Prostate gland (tissue), 2 donors: Measurements from ENCODE around the gene ZHX3. TPM values are rescaled to one million over a fixed set of nuclear protein-coding genes. Genes with fewer than 3 reads are reported as not detected.

Experiments
- DNase-seq: peaks from one replicate; pipeline ENCODE4 v3.0.0-alpha.2; 2019; ENCODE audit warnings: low spot score
- H3K27ac ChIP-seq, 2 donors: fragments of 200-600 bp; sonication (generic); 2 replicates each; pipeline ENCODE4 v1.5.1; 2017 to 2019
- H3K27me3 ChIP-seq: fragments of 200-600 bp; sonication (generic); replicated peaks from 2 replicates; pipeline ENCODE4 v1.5.1; 2019; ENCODE audit not compliant: insufficient read depth
- H3K36me3 ChIP-seq, 2 donors: fragments of 200-600 bp; sonication (generic); 1 replicate in 1 of 2; 2 replicates in 1 of 2; pipeline versions ENCODE4 v1.5.1 to v1.8.1; 2017 to 2019
- H3K4me1 ChIP-seq: fragments of 200-600 bp; sonication (generic); replicated peaks from 2 replicates; pipeline ENCODE4 v1.5.1; 2019
- H3K4me3 ChIP-seq, 2 donors: fragments of 200-600 bp; sonication (generic); 2 replicates each; pipeline ENCODE4 v1.5.1; 2017 to 2019
- H3K9me3 ChIP-seq: fragments of 200-600 bp; sonication (generic); 2 replicates; pipeline ENCODE4 v1.5.1; 2017
- CTCF ChIP-seq, 4 experiments: fragments of 200-600 bp in 2 of 4; fragments of 450-650 bp in 2 of 4; sonication (generic) in 2 of 4; IDR thresholded peaks; 1 replicate in 3 of 4; 2 replicates in 1 of 4; pipeline ENCODE4 v1.5.1; 2016 to 2019; ENCODE audit warnings: antibody characterized with exemption in 4 of 4, mild to moderate bottlenecking in 2 of 4, moderate library complexity in 2 of 4
- POLR2A ChIP-seq: fragments of 450-650 bp; IDR thresholded peaks from one replicate; pipeline ENCODE4 v1.6.1; 2016; ENCODE audit warnings: antibody characterized with exemption, mild to moderate bottlenecking
- POLR2AphosphoS5 ChIP-seq: sonication (generic); formaldehyde crosslinking; IDR thresholded peaks from one replicate; pipeline ENCODE4 v1.6.1; 2017; ENCODE audit warnings: antibody characterized with exemption
- WGBS: methylation state at CpG from one replicate; pipeline ENCODE4 v1.1.5; 2018; 5-methylcytosine and 5-hydroxymethylcytosine counted together
- intact Hi-C: fragments of 100-400 bp; cut with DNase I; formaldehyde crosslinking; loops from one replicate; pipeline ENCODE4 v1.14.2; 2022
- total RNA-seq, 2 donors: library from RNA; depleted of rRNA; stranded (reverse); fragments of >200 nt; gene quantifications; one replicate each; pipeline ENCODE4 v1.1.0, GENCODE V29; 2016

Gene ZHX3
- total RNA-seq, 2 donors from 2014 or later, result 24.9 to 42.6 TPM

DNA sequence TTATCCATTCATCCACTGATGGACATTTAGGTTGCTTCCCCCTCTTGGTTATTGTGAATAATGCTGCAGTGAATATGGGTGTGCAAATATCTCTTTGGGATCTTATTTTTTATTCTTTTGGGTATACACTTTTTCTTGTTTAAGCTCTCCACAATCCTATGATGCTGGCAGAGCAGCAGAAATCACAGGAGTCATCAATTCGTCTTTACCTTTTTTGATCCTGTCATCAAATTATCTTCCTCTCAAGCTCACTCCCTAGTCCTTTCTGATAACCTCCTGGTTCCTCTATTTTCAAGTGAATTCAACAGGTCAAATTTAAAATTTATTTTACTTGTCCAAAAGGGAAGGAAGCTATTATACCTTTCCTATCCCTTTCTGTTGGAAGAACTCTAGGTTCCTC is 91.1 kb downstream of the ZHX3 start:
- TF ChIP-seq POLR2A (no peak), CTCF (IDR thresholded peaks at IDR 0.05) (no peak), POLR2AphosphoS5 (no peak)
- H3K4me3 ChIP-seq, result no peak overlapping the region
- no peaks in the 10 kb centered on the region for H3K9me3 ChIP-seq
- no peaks in the 10 kb centered on the region for H3K27me3 ChIP-seq
- intact Hi-C loops, result no loop called here
- 92% methylated on average over 1 of the region's 1 CpG for WGBS
- no peaks in the 10 kb centered on the region for H3K36me3 ChIP-seq
- DNase-seq, result no peak
- H3K27ac ChIP-seq, result no peak overlapping the region
- H3K4me1 ChIP-seq, result no peaks in the 10 kb centered on the region

GRCh38 chr20:41225091-41225490 is 92.4 kb downstream of the ZHX3 start:
- intact Hi-C loops, result no loop called here
- Histone ChIP-seq H3K9me3 (no peaks in the 10 kb centered on the region), H3K36me3 (no peaks in the 10 kb centered on the region), H3K4me1 (no peaks in the 10 kb centered on the region), H3K4me3 (no peak overlapping the region), H3K27ac (no peak overlapping the region), H3K27me3 (no peaks in the 10 kb centered on the region)
- 89% methylated on average over 1 of the region's 1 CpG for WGBS
- no peak for TF ChIP-seq POLR2AphosphoS5
- TF ChIP-seq CTCF (IDR thresholded peaks at IDR 0.05), result no peak
- no peak for TF ChIP-seq POLR2A
- no peak for DNase-seq

DNA sequence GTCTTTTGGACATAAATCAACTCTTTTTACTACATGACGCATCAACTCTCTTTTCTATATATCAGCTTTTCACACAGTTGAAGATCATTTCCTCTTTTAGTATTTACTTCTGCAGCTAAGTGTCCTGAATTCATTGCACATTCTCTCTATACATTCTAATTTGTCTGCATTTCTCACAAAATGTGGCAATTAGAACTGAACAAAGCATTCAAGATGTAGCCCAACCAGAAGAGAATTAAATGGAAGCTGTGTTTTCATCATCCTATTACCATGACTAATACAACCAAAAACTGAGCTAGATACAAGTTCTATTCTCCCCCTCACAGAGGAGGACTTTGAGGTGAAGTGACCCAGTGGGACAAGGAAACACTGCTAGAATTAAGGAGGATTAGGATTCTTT is 93.2 kb downstream of the ZHX3 start:
- DNase-seq, result no peak
- H3K36me3 ChIP-seq, result no peaks in the 10 kb centered on the region
- TF ChIP-seq CTCF (IDR thresholded peaks at IDR 0.05) (no peak), POLR2A (no peak), POLR2AphosphoS5 (no peak)
- intact Hi-C loops, result no loop called here
- no peaks in the 10 kb centered on the region for H3K27me3 ChIP-seq
- H3K4me1 ChIP-seq, result no peaks in the 10 kb centered on the region
- 91% methylated on average over 1 of the region's 1 CpG for WGBS
- no peak overlapping the region for H3K27ac ChIP-seq
- H3K4me3 ChIP-seq, result no peak overlapping the region
- no peaks in the 10 kb centered on the region for H3K9me3 ChIP-seq

DNA sequence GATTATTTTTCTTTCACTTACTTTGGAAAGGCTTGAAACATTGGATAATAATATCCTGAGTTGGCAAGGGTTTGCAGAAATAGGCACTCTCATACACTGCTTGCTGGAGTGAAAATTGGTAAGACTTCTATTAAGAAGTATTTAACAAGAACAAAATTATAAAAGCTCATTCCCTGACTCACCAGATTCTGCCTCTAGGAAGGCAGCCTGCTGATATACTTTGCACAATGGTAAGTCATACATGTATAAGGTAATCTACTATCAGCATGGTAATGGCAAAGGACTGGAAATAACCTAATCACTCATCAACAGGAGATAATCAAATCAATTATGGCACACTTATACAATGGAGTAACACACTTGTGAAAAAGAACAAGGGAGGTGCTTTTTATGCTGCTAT is 94.4 kb downstream of the ZHX3 start:
- no peaks in the 10 kb centered on the region for H3K4me1 ChIP-seq
- no peak overlapping the region for H3K27ac ChIP-seq
- DNase-seq, result no peak
- no peak for TF ChIP-seq POLR2A
- TF ChIP-seq POLR2AphosphoS5, result no peak
- TF ChIP-seq CTCF (IDR thresholded peaks at IDR 0.05), result no peak
- H3K9me3 ChIP-seq, result no peaks in the 10 kb centered on the region
- intact Hi-C loops, result no loop called here
- no peaks in the 10 kb centered on the region for H3K27me3 ChIP-seq
- H3K36me3 ChIP-seq, result no peaks in the 10 kb centered on the region
- no peak overlapping the region for H3K4me3 ChIP-seq

DNA sequence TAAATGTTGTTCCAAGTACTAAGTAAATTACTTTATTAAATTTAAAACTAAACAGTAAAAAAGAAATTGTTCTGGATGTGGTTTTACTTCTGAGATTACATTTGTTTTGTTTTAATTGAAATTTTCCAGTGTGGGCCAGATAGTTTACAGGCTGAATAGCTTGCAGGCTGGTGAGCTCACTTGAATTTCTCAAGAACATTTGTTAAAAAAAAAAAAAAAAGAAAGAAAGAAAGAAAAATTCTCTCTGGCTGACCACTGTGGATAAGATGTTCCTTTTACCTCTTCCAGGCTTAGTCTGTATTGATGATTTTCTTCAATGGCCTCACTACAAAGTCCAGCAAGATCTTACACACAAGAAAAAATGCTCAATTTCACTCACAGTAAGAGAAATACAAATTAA is 94.8 kb downstream of the ZHX3 start:
- no peak overlapping the region for H3K27ac ChIP-seq

More for the DNA sequence above, 94.8 kb downstream of the ZHX3 start:
- intact Hi-C loops, result no loop called here
- no peaks in the 10 kb centered on the region for H3K36me3 ChIP-seq
- H3K27me3 ChIP-seq, result no peaks in the 10 kb centered on the region
- no peak for DNase-seq
- no peak overlapping the region for H3K4me3 ChIP-seq
- H3K4me1 ChIP-seq, result no peaks in the 10 kb centered on the region
- H3K9me3 ChIP-seq, result no peaks in the 10 kb centered on the region
- TF ChIP-seq POLR2A (no peak), POLR2AphosphoS5 (no peak), CTCF (IDR thresholded peaks at IDR 0.05) (no peak)
